Mesendoderm (in vitro differentiated cells): ENCODE measurements around the gene NUP93.
"Not testable (repeated sequence)": the region's sequence is repeated elsewhere in the genome, so short reads cannot be mapped to it uniquely, and the experiment has no call there.

Experiments
- DNase-seq: peaks from one replicate; pipeline ENCODE4 v3.0.0; 2013
- H2AK5ac ChIP-seq: 2 replicates; pipeline ENCODE4 v1.6.1; 2013; ENCODE audit warnings: low read length, inconsistent platforms
- H2BK120ac ChIP-seq: 2 replicates; pipeline ENCODE4 v1.6.1; 2013; ENCODE audit warnings: low read depth, mild to moderate bottlenecking, low read length, moderate library complexity, mixed read lengths
- H2BK15ac ChIP-seq: replicated peaks from 2 replicates; pipeline ENCODE4 v1.6.1; 2013; ENCODE audit warnings: low read depth, mild to moderate bottlenecking, moderate library complexity
- H2BK5ac ChIP-seq: 2 replicates; pipeline ENCODE4 v1.6.1; 2013; ENCODE audit warnings: low read length, inconsistent platforms
- H3K18ac ChIP-seq: 2 replicates; pipeline ENCODE4 v1.6.1; 2013; ENCODE audit warnings: mild to moderate bottlenecking, low read length, mixed read lengths
- H3K23ac ChIP-seq: one replicate; pipeline ENCODE4 v1.6.1; 2013; ENCODE audit warnings: low read length
- H3K27ac ChIP-seq: 2 replicates; pipeline ENCODE4 v1.5.1; 2013; ENCODE audit warnings: low read depth, mild to moderate bottlenecking, inconsistent platforms, low read length, moderate library complexity
- H3K27me3 ChIP-seq: 2 replicates; pipeline ENCODE4 v1.6.1; 2013; ENCODE audit warnings: low read length, control low read depth, mild to moderate bottlenecking, inconsistent platforms; ENCODE audit not compliant: insufficient read depth, poor library complexity
- H3K36me3 ChIP-seq: 2 replicates; pipeline ENCODE4 v1.6.1; 2013; ENCODE audit warnings: low read length, inconsistent platforms; ENCODE audit not compliant: control insufficient read depth, insufficient read depth
- H3K4ac ChIP-seq: one replicate; pipeline ENCODE4 v1.6.1; 2013; ENCODE audit warnings: low read depth, mild to moderate bottlenecking, low read length, moderate library complexity
- H3K4me1 ChIP-seq: 2 replicates; pipeline ENCODE4 v1.6.1; 2013; ENCODE audit warnings: low read depth, low read length, inconsistent platforms; ENCODE audit not compliant: control insufficient read depth
- H3K4me2 ChIP-seq: 2 replicates; pipeline ENCODE4 v1.6.1; 2013; ENCODE audit warnings: low read length
- H3K4me3 ChIP-seq: 2 replicates; pipeline ENCODE4 v1.5.1; 2013; ENCODE audit warnings: mild to moderate bottlenecking, low read length
- H3K56ac ChIP-seq: one replicate; pipeline ENCODE4 v1.6.1; 2013; ENCODE audit warnings: low read length
- H3K79me1 ChIP-seq: 2 replicates; pipeline ENCODE4 v1.6.1; 2013; ENCODE audit warnings: low read length, inconsistent platforms
- H3K79me2 ChIP-seq: 2 replicates; pipeline ENCODE4 v1.6.1; 2013; ENCODE audit warnings: mild to moderate bottlenecking, low read length; ENCODE audit not compliant: control insufficient read depth, insufficient read depth
- H3K9ac ChIP-seq: 2 replicates; pipeline ENCODE4 v1.6.1; 2013; ENCODE audit warnings: low read length, inconsistent platforms
- H4K5ac ChIP-seq: one replicate; pipeline ENCODE4 v1.6.1; 2013; ENCODE audit warnings: low read length
- H4K8ac ChIP-seq: one replicate; pipeline ENCODE4 v1.6.1; 2013; ENCODE audit warnings: low read depth, mild to moderate bottlenecking, control low read depth, low read length, moderate library complexity
- WGBS: extraction: QIAGEN DNeasy Blood & Tissue Kit; methylation state at CpG from one replicate; pipeline ENCODE4 v1.1.7; 2013; ENCODE audit warnings: low lambda C conversion rate, missing lambda C conversion rate; ENCODE audit not compliant: insufficient coverage; ENCODE audit errors: extremely low coverage; 5-methylcytosine and 5-hydroxymethylcytosine counted together

Gene NUP93

DNA sequence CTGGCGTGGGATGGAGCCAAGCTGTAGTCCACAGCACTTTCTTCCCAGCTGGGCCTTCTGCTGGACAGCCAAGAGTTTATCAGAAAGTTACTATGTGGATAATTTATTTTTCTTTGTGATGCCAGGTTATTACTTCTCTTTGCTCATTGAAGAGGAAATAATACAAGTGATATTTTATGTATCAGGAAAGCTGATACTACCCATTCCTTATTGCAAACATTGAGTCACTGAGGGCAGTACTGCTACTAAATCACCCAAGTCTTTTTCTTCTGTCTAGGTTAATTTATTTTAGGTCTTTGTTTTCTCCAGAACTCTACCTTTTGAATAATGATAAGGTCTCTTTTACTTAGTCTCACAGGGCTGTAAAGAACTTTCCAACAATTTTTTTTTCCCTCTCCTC is 8.3 kb downstream of the NUP93 start:
- peaks cover 27% of the 10 kb centered on the region for H3K79me1 ChIP-seq
- no peak overlapping the region for H2BK15ac ChIP-seq
- no peak overlapping the region for H3K56ac ChIP-seq
- no CpG with 5 or more reads among the region's 1 CpG for WGBS
- H3K23ac ChIP-seq = no peak overlapping the region
- H3K4me1 ChIP-seq = no peaks in the 10 kb centered on the region
- no peak overlapping the region for H2BK5ac ChIP-seq
- no peak overlapping the region for H3K27ac ChIP-seq
- no peak overlapping the region for H4K8ac ChIP-seq
- H2BK120ac ChIP-seq = no peak overlapping the region
- H3K79me2 ChIP-seq = peaks cover 40% of the 10 kb centered on the region
- peaks cover 3% of the 10 kb centered on the region for H3K36me3 ChIP-seq
- H3K4me2 ChIP-seq = no peak overlapping the region
- H3K27me3 ChIP-seq = no peaks in the 10 kb centered on the region
- H4K5ac ChIP-seq = no peak overlapping the region
- no peak for DNase-seq
- no peak overlapping the region for H2AK5ac ChIP-seq
- no peak overlapping the region for H3K18ac ChIP-seq
- H3K9ac ChIP-seq = no peak overlapping the region
- no peak overlapping the region for H3K4ac ChIP-seq
- no peak overlapping the region for H3K4me3 ChIP-seq

DNA sequence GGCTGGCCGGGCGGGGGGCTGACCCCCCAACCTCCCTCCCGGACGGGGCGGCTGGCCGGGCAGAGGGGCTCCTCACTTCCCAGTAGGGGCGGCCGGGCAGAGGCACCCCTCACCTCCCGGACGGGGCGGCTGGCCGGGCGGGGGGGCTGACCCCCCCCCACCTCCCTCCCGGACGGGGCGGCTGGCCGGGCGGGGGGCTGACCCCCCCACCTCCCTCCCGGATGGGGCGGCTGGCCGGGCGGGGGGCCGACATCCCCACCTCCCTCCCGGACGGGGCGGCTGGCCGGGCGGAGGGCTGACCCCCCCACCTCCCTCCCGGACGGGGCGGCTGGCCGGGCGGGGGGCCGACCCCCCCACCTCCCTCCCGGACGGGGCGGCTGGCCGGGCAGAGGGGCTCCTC is 9.4 kb downstream of the NUP93 start:
- WGBS = no CpG with 5 or more reads among the region's 38 CpGs

DNA sequence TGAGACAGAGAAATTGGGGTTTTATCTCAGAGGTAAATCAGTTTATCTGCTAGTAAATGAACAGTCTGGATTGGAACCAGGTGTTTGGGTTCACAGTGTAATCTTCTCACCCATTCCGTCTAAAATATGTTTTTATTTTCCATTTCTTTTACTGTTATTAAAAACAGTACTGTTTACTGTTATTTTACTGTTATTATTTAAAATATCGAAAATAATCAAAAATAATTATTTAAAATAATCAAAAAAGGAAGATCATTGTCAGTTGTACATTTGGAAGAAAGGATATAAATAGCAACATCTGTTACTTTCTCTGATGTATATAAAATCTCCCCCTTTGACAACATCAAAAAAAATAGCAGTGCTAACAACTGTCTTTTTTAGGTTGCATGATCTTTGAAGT is 11.5 kb downstream of the NUP93 start:
- H2BK120ac ChIP-seq = no peak overlapping the region
- H3K4me3 ChIP-seq = no peak overlapping the region
- no peak overlapping the region for H3K4ac ChIP-seq
- H3K4me2 ChIP-seq = no peak overlapping the region
- no CpG with 5 or more reads among the region's 2 CpGs for WGBS
- H4K8ac ChIP-seq = no peak overlapping the region
- H3K4me1 ChIP-seq = peaks cover 4% of the 10 kb centered on the region
- no peak overlapping the region for H2BK15ac ChIP-seq
- no peak overlapping the region for H3K56ac ChIP-seq
- no peak overlapping the region for H2AK5ac ChIP-seq
- DNase-seq = no peak
- H3K79me1 ChIP-seq = peaks cover 18% of the 10 kb centered on the region
- no peak overlapping the region for H2BK5ac ChIP-seq
- H3K23ac ChIP-seq = no peak overlapping the region
- H3K79me2 ChIP-seq = peaks cover 36% of the 10 kb centered on the region
- no peaks in the 10 kb centered on the region for H3K36me3 ChIP-seq
- H3K9ac ChIP-seq = no peak overlapping the region
- no peaks in the 10 kb centered on the region for H3K27me3 ChIP-seq
- no peak overlapping the region for H3K18ac ChIP-seq
- no peak overlapping the region for H4K5ac ChIP-seq
- no peak overlapping the region for H3K27ac ChIP-seq

More for the DNA sequence above, 9.4 kb downstream of the NUP93 start:
- H2BK5ac ChIP-seq, DNase-seq, H3K4me1 ChIP-seq, H3K4ac ChIP-seq, H3K56ac ChIP-seq, H3K27ac ChIP-seq, H4K5ac ChIP-seq, H2BK120ac ChIP-seq, H2BK15ac ChIP-seq, H3K27me3 ChIP-seq, H3K18ac ChIP-seq, H3K23ac ChIP-seq, H3K4me3 ChIP-seq, H4K8ac ChIP-seq, H3K4me2 ChIP-seq, H3K36me3 ChIP-seq, H3K9ac ChIP-seq, H2AK5ac ChIP-seq: not testable (repeated sequence)
- Histone ChIP-seq H3K79me2 (peaks cover 38% of the 10 kb centered on the region), H3K79me1 (peaks cover 21% of the 10 kb centered on the region)

DNA sequence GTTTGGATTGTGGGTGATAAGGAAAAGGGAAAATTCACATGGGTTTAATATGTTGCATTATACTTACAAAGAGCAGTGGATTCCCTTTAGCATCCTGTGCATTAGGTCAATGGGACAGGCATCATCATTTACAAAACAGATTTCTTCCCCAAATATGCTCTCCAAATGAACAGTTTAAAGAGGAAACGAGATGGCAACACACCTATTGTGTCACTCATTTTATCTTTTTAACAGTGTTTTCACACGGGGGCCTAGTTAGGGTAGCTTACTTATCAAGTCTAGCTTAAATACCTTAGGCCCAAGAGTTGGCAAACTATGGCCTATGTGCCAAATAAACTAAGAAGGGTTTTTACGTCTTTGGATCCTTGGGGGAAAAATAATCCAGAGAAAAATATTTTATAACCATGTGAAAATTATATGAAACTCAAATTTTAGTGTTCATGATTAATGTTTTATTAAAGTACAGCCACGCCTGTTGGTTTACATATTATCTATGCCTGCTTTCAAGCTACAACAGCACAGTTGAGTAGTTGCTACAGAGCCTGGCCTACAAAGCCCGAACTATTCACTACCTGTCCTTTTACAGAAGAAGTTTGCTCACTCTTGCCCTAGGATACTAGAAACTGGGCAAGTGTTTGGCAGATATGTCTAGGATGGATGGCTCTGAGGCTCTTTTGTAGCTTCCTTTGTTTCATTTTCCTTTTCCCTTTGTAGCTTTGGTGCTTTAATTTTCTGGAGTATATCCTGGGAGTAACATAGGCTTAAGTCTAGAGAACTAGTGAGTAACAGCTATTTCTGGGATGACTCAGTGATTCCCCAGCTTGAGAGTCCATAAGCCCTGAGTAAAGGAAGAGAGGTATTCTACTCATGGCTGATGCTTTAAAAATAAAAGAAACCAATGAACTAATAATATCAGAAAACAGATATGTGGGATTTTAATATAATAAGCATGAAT is 12.4 kb downstream of the NUP93 start:
- no CpG with 5 or more reads among the region's 5 CpGs for WGBS
- Histone ChIP-seq H3K27me3 (no peaks in the 10 kb centered on the region), H3K79me2 (peaks cover 34% of the 10 kb centered on the region), H3K36me3 (no peaks in the 10 kb centered on the region), H3K79me1 (peaks cover 16% of the 10 kb centered on the region), H3K27ac (no peak overlapping the region), H3K23ac (no peak overlapping the region), H2BK5ac (no peak overlapping the region), H3K4ac (no peak overlapping the region), H3K4me1 (peaks cover 4% of the 10 kb centered on the region), H3K18ac (peak overlapping the region; percentile 80), H2BK15ac (no peak overlapping the region), H2BK120ac (no peak overlapping the region), H3K4me2 (no peak overlapping the region), H3K56ac (no peak overlapping the region), H4K5ac (no peak overlapping the region), H3K4me3 (no peak overlapping the region), H3K9ac (no peak overlapping the region), H2AK5ac (no peak overlapping the region), H4K8ac (no peak overlapping the region)
- peak; percentile 43 for DNase-seq

DNA sequence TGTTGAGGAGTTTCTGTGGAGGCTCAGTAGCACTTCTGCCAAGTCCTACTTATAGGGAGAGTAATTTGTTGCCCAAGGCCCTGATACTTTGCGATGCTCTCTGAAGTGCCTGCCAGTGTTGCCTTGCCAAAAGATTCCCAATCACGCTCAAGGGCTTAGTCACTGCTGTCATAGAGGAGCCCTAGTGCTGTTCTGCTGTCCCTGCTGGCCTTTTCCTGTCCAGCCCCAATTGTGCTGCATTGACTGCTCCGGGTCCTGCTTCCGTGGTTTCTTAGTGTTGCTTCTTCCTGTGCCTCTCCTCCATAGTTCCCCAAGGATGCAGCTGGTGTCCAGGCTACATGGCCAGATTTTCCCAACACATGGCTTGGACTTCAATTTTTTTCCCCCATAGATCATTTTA is 13.9 kb downstream of the NUP93 start:
- Histone ChIP-seq H2BK120ac (no peak overlapping the region), H2BK15ac (no peak overlapping the region), H3K56ac (no peak overlapping the region), H4K8ac (no peak overlapping the region), H3K27me3 (no peaks in the 10 kb centered on the region), H4K5ac (no peak overlapping the region), H3K23ac (no peak overlapping the region), H3K79me2 (peaks cover 41% of the 10 kb centered on the region), H3K9ac (no peak overlapping the region), H3K4me3 (no peak overlapping the region), H3K4ac (no peak overlapping the region), H2BK5ac (no peak overlapping the region), H3K79me1 (peaks cover 19% of the 10 kb centered on the region), H3K18ac (no peak overlapping the region), H3K4me2 (no peak overlapping the region), H3K4me1 (peaks cover 4% of the 10 kb centered on the region), H2AK5ac (no peak overlapping the region), H3K27ac (no peak overlapping the region), H3K36me3 (peaks cover 2% of the 10 kb centered on the region)
- WGBS = no CpG with 5 or more reads among the region's 4 CpGs
- peak; percentile 73 for DNase-seq
